Stimulated activated CD8-positive, alpha-beta memory T cell treated with anti-CD3 and anti-CD28 coated beads, Interleukin-15, amount 100 ng/mL, for 4 hours (primary cell): ENCODE data around the gene CFAP70.

ENCODE experiments used
- DNase-seq, 2 donors: peaks; one replicate each; pipeline ENCODE4 v3.0.0-alpha.2; 2020; ENCODE audit warnings: low read depth in 2 of 2

CFAP70 gene

GRCh38 chr10:73215749-73216148 lies 142.9 kb downstream of the CFAP70 start:
- DNase-seq = no peak

- no peak for DNase-seq
These were observed 147.4 kb downstream of the CFAP70 start for GRCh38 chr10:73211106-73211811.

- DNase-seq = no peak
These were observed 148.1 kb downstream of the CFAP70 start for GRCh38 chr10:73210395-73211105.

DNA sequence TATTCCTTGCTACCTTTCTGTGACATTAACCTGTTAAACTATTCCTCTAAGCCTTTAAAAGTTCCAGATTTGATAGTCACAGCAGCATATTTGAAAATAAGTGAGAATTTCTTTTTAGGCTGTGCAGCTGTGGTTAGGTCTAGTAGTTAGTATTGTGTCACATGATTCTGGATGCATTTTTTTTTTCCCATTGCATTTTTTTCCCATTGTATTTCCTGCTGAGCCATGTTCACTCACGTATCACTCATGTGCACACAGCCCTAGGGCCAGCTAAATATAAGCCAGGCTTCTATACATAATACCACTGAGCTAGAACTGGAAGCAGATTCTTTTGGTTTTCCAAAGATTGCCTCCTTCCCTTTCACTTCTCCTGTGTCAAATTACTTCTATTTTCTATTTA lies 149.0 kb downstream of the CFAP70 start:
- no peak for DNase-seq

GRCh38 chr10:73207883-73208282 lies 150.8 kb downstream of the CFAP70 start:
- no peak for DNase-seq

DNA sequence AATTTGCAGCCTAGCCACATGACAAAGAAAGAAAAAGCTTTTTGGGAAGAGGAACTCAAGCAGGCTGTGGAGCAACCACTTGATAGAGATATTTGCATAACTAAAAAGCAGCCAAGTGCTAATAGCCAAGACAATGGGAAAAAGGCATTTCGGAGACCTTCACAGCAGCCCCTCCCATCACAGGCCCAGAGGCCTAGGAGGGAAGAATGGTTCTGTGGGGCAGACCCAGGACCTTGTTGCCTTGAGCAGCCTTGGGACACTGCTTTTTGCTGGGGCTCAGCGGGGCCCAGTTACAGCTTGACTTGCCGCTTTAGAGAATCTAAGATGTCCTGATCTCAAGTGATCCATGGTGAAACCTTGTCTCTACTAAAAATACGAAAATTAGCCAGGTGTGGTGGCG lies 152.3 kb downstream of the CFAP70 start:
- no peak for DNase-seq

GRCh38 chr10:73205890-73206289 lies 152.8 kb downstream of the CFAP70 start:
- no peak for DNase-seq

DNA sequence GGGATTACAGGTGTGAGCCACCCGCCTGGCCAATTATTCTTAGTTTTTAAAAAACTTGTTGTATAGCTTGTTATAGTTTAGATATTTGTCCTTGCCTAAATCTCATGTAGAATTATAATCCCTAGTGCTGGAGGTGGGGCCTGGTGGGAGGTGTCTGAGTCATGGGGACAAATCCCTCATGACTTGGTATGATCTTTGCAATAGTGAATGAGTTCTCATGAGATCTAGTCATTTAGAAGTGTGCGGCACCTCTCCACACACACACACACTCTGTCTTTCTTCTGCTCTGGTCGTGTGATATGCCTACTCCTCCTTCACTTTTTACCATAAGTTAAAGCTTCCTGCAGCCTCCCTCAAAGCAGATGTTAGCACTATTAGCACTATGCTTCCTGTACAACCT lies 153.6 kb downstream of the CFAP70 start:
- DNase-seq = no peak
